CD14-positive monocyte (primary cell): ENCODE results near the gene PTGES2. TPM values are rescaled to one million over a fixed set of nuclear protein-coding genes. Genes with fewer than 3 reads are reported as not detected.

Experiments used
- DNase-seq, 3 donors: peaks; one replicate each; pipeline ENCODE4 v3.0.0-alpha.2; 2011 to 2022
- H2AFZ ChIP-seq: 2 replicates; pipeline ENCODE4 v1.6.0; 2012; ENCODE audit warnings: mild to moderate bottlenecking, low read depth, low read length, inconsistent platforms; ENCODE audit not compliant: insufficient read depth, poor library complexity, severe bottlenecking
- H3K27ac ChIP-seq, 2 donors: 1 replicate in 1 of 2; 2 replicates in 1 of 2; pipeline ENCODE4 v1.5.1; 2012 to 2013; ENCODE audit warnings: low read length in 2 of 2, control low read depth in 1 of 2, inconsistent platforms in 1 of 2, low read depth in 1 of 2, mild to moderate bottlenecking in 1 of 2
- H3K27me3 ChIP-seq, 2 donors: one replicate each; pipeline versions ENCODE4 v1.6.0 to v1.6.1; 2011 to 2013; ENCODE audit warnings: low read length in 2 of 2; ENCODE audit not compliant: control insufficient read depth in 2 of 2, insufficient read depth in 2 of 2
- H3K36me3 ChIP-seq, 2 donors: replicated peaks in 1 of 2; 1 replicate in 1 of 2; 2 replicates in 1 of 2; pipeline versions ENCODE4 v1.5.1 to v1.6.1; 2012 to 2013; ENCODE audit warnings: low read length in 2 of 2, control low read depth in 1 of 2, inconsistent platforms in 1 of 2, mild to moderate bottlenecking in 1 of 2; ENCODE audit not compliant: insufficient read depth in 2 of 2, control insufficient read depth in 1 of 2
- H3K4me1 ChIP-seq, 2 donors: 1 replicate in 1 of 2; 2 replicates in 1 of 2; pipeline versions ENCODE4 v1.5.1 to v1.6.1; 2012 to 2013; ENCODE audit warnings: low read length in 2 of 2, control low read depth in 1 of 2, inconsistent platforms in 1 of 2, mild to moderate bottlenecking in 1 of 2, moderate library complexity in 1 of 2; ENCODE audit not compliant: insufficient read depth in 2 of 2, control insufficient read depth in 1 of 2
- H3K4me2 ChIP-seq: replicated peaks from 2 replicates; pipeline ENCODE3; 2012; ENCODE audit warnings: low read length, moderate library complexity, mild to moderate bottlenecking; ENCODE audit not compliant: poor library complexity, severe bottlenecking; ENCODE audit errors: extremely low read depth
- H3K4me3 ChIP-seq, 3 experiments: fragments of 200-600 bp in 1 of 3; sonication (generic) in 1 of 3; replicated peaks in 1 of 3; 1 replicate in 2 of 3; 2 replicates in 1 of 3; pipeline ENCODE4 v1.5.1; 2011 to 2013; ENCODE audit warnings: low read length in 3 of 3, mild to moderate bottlenecking in 3 of 3, control low read depth in 2 of 3, low read depth in 2 of 3, inconsistent platforms in 1 of 3, moderate library complexity in 1 of 3
- H3K79me2 ChIP-seq: 2 replicates; pipeline ENCODE4 v1.6.0; 2012; ENCODE audit warnings: mild to moderate bottlenecking, control low read depth, inconsistent platforms, low read length, moderate library complexity; ENCODE audit not compliant: insufficient read depth
- H3K9ac ChIP-seq: 2 replicates; pipeline ENCODE4 v1.6.0; 2017; ENCODE audit warnings: low read length, mild to moderate bottlenecking; ENCODE audit not compliant: insufficient read depth, poor library complexity, severe bottlenecking
- H3K9me3 ChIP-seq, 2 donors: replicated peaks in 1 of 2; 1 replicate in 1 of 2; 2 replicates in 1 of 2; pipeline versions ENCODE4 v1.5.1 to v1.6.1; 2012 to 2013; ENCODE audit warnings: low read length in 2 of 2, control low read depth in 1 of 2; ENCODE audit not compliant: control insufficient read depth in 1 of 2, insufficient read depth in 1 of 2
- H4K20me1 ChIP-seq: 2 replicates; pipeline ENCODE4 v1.6.0; 2012; ENCODE audit warnings: mild to moderate bottlenecking, low read length, control low read depth, moderate library complexity; ENCODE audit not compliant: insufficient read depth
- H3K27ac Mint-ChIP-seq, 7 donors: one replicate each; pipeline ENCODE4 v1.8.0; 2020; ENCODE audit warnings: mild to moderate bottlenecking in 7 of 7, mixed read lengths in 7 of 7, moderate library complexity in 6 of 7, inconsistent platforms in 2 of 7
- H3K27me3 Mint-ChIP-seq, 3 donors: one replicate each; pipeline ENCODE4 v1.8.0; 2021 to 2022; ENCODE audit warnings: low read depth in 3 of 3, mild to moderate bottlenecking in 3 of 3, mixed read lengths in 3 of 3, moderate library complexity in 3 of 3, inconsistent platforms in 1 of 3
- H3K36me3 Mint-ChIP-seq, 2 donors: one replicate each; pipeline ENCODE4 v1.8.0; 2020; ENCODE audit warnings: mixed read lengths in 2 of 2, inconsistent platforms in 1 of 2, mild to moderate bottlenecking in 1 of 2
- H3K4me1 Mint-ChIP-seq: one replicate; pipeline ENCODE4 v1.8.0; 2020; ENCODE audit warnings: mild to moderate bottlenecking, mixed read lengths
- H3K4me3 Mint-ChIP-seq, 2 donors: one replicate each; pipeline ENCODE4 v1.8.0; 2020; ENCODE audit warnings: mild to moderate bottlenecking in 2 of 2, mixed read lengths in 2 of 2, moderate library complexity in 1 of 2
- H3K9me3 Mint-ChIP-seq, 7 donors: one replicate each; pipeline ENCODE4 v1.8.0; 2020 to 2022; ENCODE audit warnings: mixed read lengths in 7 of 7, mild to moderate bottlenecking in 6 of 7, moderate library complexity in 6 of 7, inconsistent platforms in 2 of 7
- CTCF ChIP-seq: fragments of 200-600 bp; IDR thresholded peaks from one replicate; pipeline ENCODE4 v1.8.0; 2022; ENCODE audit warnings: antibody characterized with exemption, mild to moderate bottlenecking
- WGBS: methylation state at CpG from one replicate; pipeline ENCODE4 v1.1.5; 2013; ENCODE audit warnings: missing lambda C conversion rate; ENCODE audit not compliant: insufficient coverage; 5-methylcytosine and 5-hydroxymethylcytosine counted together
- intact Hi-C, 2 donors: fragments of 100-400 bp; cut with micrococcal nuclease; formaldehyde crosslinking; loops; one replicate each; pipeline versions ENCODE4 v1.15.0 to v1.15.1; 2023
- polyA plus RNA-seq, 3 donors: library from polyadenylated mRNA; depleted of rRNA in 1 of 3; unstranded in 2 of 3; stranded (reverse) in 1 of 3; fragments of 300-500 nt in 2 of 3; fragments of >200 nt in 1 of 3; fragmentation: Illumina TruSeq in 2 of 3; gene quantifications; 1 replicate in 2 of 3; 2 replicates in 1 of 3; pipeline ENCODE4 v1.2.3, GENCODE V29; 2012 to 2021

Gene PTGES2
- polyA plus RNA-seq, 3 donors, result 42.0 to 71.5 (median 49.4) TPM

- no peak for DNase-seq
- peaks cover 28% of the 10 kb centered on the region for H3K4me1 Mint-ChIP-seq
- peaks cover 19 to 33% of the 10 kb centered on the region in 2 donors for H3K36me3 Mint-ChIP-seq
- Histone ChIP-seq H3K27me3 (no peaks in the 10 kb centered on the region), H3K36me3 (peaks cover 9 to 28% of the 10 kb centered on the region in 2 donors), H3K9ac (no peak overlapping the region), H3K4me1 (peaks cover 11 to 12% of the 10 kb centered on the region in 2 donors), H4K20me1 (peaks cover 87% of the 10 kb centered on the region), H2AFZ (no peak overlapping the region), H3K79me2 (peaks cover 90% of the 10 kb centered on the region), H3K9me3 (no peaks in the 10 kb centered on the region), H3K4me2 (no peak overlapping the region), H3K27ac (no peak overlapping the region), H3K4me3 (no peak overlapping the region)
- intact Hi-C loops, result loop anchor here in 1 of 2 donors (10.0 kb wide), 1 partner anchor 140 kb away; no protein-coding TSS in a partner anchor
- peak overlapping the region in 2 of 7 donors; percentile 43 to 71 for H3K27ac Mint-ChIP-seq
- H3K9me3 Mint-ChIP-seq, result no peaks in the 10 kb centered on the region
- no peaks in the 10 kb centered on the region for H3K27me3 Mint-ChIP-seq
- no CpG with 5 or more reads among the region's 4 CpGs for WGBS
- H3K4me3 Mint-ChIP-seq, result no peak overlapping the region
- no peak for TF ChIP-seq CTCF
These were observed 42.8 kb downstream of the PTGES2 start for GRCh38 chr9:128084746-128085145.

- Histone ChIP-seq H3K9me3 (no peaks in the 10 kb centered on the region), H3K79me2 (peaks cover 88% of the 10 kb centered on the region), H3K27me3 (no peaks in the 10 kb centered on the region), H3K4me2 (peak overlapping the region; percentile 10), H3K27ac (no peak overlapping the region), H3K4me3 (no peak overlapping the region), H2AFZ (no peak overlapping the region), H3K36me3 (peaks cover 5 to 20% of the 10 kb centered on the region in 2 donors), H3K9ac (no peak overlapping the region), H3K4me1 (peaks cover 33 to 36% of the 10 kb centered on the region in 2 donors), H4K20me1 (peaks cover 83% of the 10 kb centered on the region)
- DNase-seq, result no peak
- Mint-ChIP-seq H3K36me3 (peaks cover 26 to 27% of the 10 kb centered on the region in 2 donors), H3K27me3 (no peaks in the 10 kb centered on the region), H3K4me3 (no peak overlapping the region), H3K27ac (peak overlapping the region in 5 of 7 donors; percentile 14 to 69 (median 40)), H3K9me3 (no peaks in the 10 kb centered on the region), H3K4me1 (peaks cover 39% of the 10 kb centered on the region)
- 20% methylated on average over 1 of the region's 7 CpGs for WGBS
- no peak for TF ChIP-seq CTCF
- intact Hi-C loops, result loop anchor here in 1 of 2 donors (10.0 kb wide), 1 partner anchor 137 kb away; no protein-coding TSS in a partner anchor
These were observed 45.4 kb downstream of the PTGES2 start for GRCh38 chr9:128082151-128082550.
